HEK293 (cell line): Measurements from ENCODE around the gene DSTN.

Experiments used
- ELK4 ChIP-seq: IDR thresholded peaks from 2 replicates; pipeline ENCODE4 v1.6.1; 2011; ENCODE audit warnings: mild to moderate bottlenecking, low read depth, low read length, borderline replicate concordance
- KLF16 ChIP-seq: fragments of 450-650 bp; formaldehyde crosslinking; IDR thresholded peaks from 2 replicates; pipeline ENCODE4 v1.5.1; 2017; ENCODE audit warnings: missing biosample characterization, missing genetic modification characterization
- MZF1 ChIP-seq: fragments of 450-650 bp; formaldehyde crosslinking; IDR thresholded peaks from 2 replicates; pipeline ENCODE4 v1.5.1; 2017; ENCODE audit warnings: missing biosample characterization, missing genetic modification characterization, borderline replicate concordance
- SP3 ChIP-seq: fragments of 450-650 bp; formaldehyde crosslinking; IDR thresholded peaks from 2 replicates; pipeline ENCODE4 v1.5.1; 2016; ENCODE audit warnings: missing biosample characterization, missing genetic modification characterization
- YY1 ChIP-seq: fragments of 450-650 bp; formaldehyde crosslinking; IDR thresholded peaks from 2 replicates; pipeline ENCODE4 v1.5.1; 2018; ENCODE audit warnings: missing biosample characterization, missing genetic modification characterization
- YY2 ChIP-seq: fragments of 450-650 bp; formaldehyde crosslinking; IDR thresholded peaks from 2 replicates; pipeline ENCODE4 v1.5.1; 2016; ENCODE audit warnings: missing biosample characterization, missing genetic modification characterization
- ZBTB10 ChIP-seq: fragments of 450-650 bp; formaldehyde crosslinking; IDR thresholded peaks from 2 replicates; pipeline ENCODE4 v1.5.1; 2016; ENCODE audit warnings: missing biosample characterization, missing genetic modification characterization
- ZBTB48 ChIP-seq: fragments of 450-650 bp; formaldehyde crosslinking; IDR thresholded peaks from 2 replicates; pipeline ENCODE4 v1.5.1; 2016; ENCODE audit warnings: missing biosample characterization, missing genetic modification characterization
- ZBTB6 ChIP-seq: fragments of 450-650 bp; formaldehyde crosslinking; IDR thresholded peaks from 2 replicates; pipeline ENCODE4 v1.5.1; 2017; ENCODE audit warnings: missing biosample characterization, missing genetic modification characterization
- ZBTB8A ChIP-seq: fragments of 450-650 bp; formaldehyde crosslinking; IDR thresholded peaks from 2 replicates; pipeline ENCODE4 v1.5.1; 2016; ENCODE audit warnings: missing biosample characterization, missing genetic modification characterization
- ZFHX2 ChIP-seq: fragments of 450-650 bp; formaldehyde crosslinking; conservative IDR thresholded peaks from 2 replicates; pipeline ENCODE4 v1.5.1; 2016; ENCODE audit warnings: missing biosample characterization, missing genetic modification characterization
- ZFP37 ChIP-seq: fragments of 450-650 bp; formaldehyde crosslinking; IDR thresholded peaks from 2 replicates; pipeline ENCODE4 v1.5.1; 2016; ENCODE audit warnings: missing biosample characterization, missing genetic modification characterization
- ZNF138 ChIP-seq: fragments of 450-650 bp; formaldehyde crosslinking; IDR thresholded peaks from 2 replicates; pipeline ENCODE4 v1.5.1; 2016; ENCODE audit warnings: missing biosample characterization, missing genetic modification characterization, borderline replicate concordance
- ZNF146 ChIP-seq: fragments of 450-650 bp; formaldehyde crosslinking; IDR thresholded peaks from 2 replicates; pipeline ENCODE4 v1.5.1; 2016; ENCODE audit warnings: missing biosample characterization, missing genetic modification characterization
- ZNF221 ChIP-seq: fragments of 450-650 bp; formaldehyde crosslinking; IDR thresholded peaks from 2 replicates; pipeline ENCODE4 v1.5.1; 2017; ENCODE audit warnings: missing biosample characterization, missing genetic modification characterization, borderline replicate concordance
- ZNF223 ChIP-seq: fragments of 450-650 bp; formaldehyde crosslinking; IDR thresholded peaks from 2 replicates; pipeline ENCODE4 v1.5.1; 2016; ENCODE audit warnings: missing biosample characterization, missing genetic modification characterization
- ZNF341 ChIP-seq: fragments of 450-650 bp; formaldehyde crosslinking; IDR thresholded peaks from 2 replicates; pipeline ENCODE4; 2016; ENCODE audit warnings: low read depth, missing biosample characterization, missing genetic modification characterization
- ZNF354C ChIP-seq: fragments of 450-650 bp; formaldehyde crosslinking; IDR thresholded peaks from 2 replicates; pipeline ENCODE4 v1.5.1; 2016; ENCODE audit warnings: missing biosample characterization, missing genetic modification characterization, low read depth, borderline replicate concordance
- ZNF416 ChIP-seq: fragments of 450-650 bp; formaldehyde crosslinking; IDR thresholded peaks from 2 replicates; pipeline ENCODE4 v1.5.1; 2016; ENCODE audit warnings: missing biosample characterization, missing genetic modification characterization
- ZNF48 ChIP-seq: fragments of 450-650 bp; formaldehyde crosslinking; IDR thresholded peaks from 2 replicates; pipeline ENCODE4 v1.5.1; 2016; ENCODE audit warnings: missing biosample characterization, missing genetic modification characterization
- ZNF501 ChIP-seq: fragments of 450-650 bp; formaldehyde crosslinking; IDR thresholded peaks from 2 replicates; pipeline ENCODE4 v1.5.1; 2016; ENCODE audit warnings: missing biosample characterization, missing genetic modification characterization
- ZNF521 ChIP-seq: fragments of 450-650 bp; formaldehyde crosslinking; IDR thresholded peaks from 2 replicates; pipeline ENCODE4 v1.5.1; 2017; ENCODE audit warnings: missing biosample characterization, mild to moderate bottlenecking, missing genetic modification characterization
- ZNF558 ChIP-seq: fragments of 450-650 bp; formaldehyde crosslinking; IDR thresholded peaks from 2 replicates; pipeline ENCODE4 v1.5.1; 2016; ENCODE audit warnings: missing biosample characterization, missing genetic modification characterization
- ZNF596 ChIP-seq: fragments of 450-650 bp; IDR thresholded peaks from 2 replicates; pipeline ENCODE4 v1.5.0; 2018; ENCODE audit warnings: missing biosample characterization, mild to moderate bottlenecking, missing genetic modification characterization, moderate library complexity
- ZNF610 ChIP-seq: fragments of 450-650 bp; formaldehyde crosslinking; IDR thresholded peaks from 2 replicates; pipeline ENCODE4 v1.5.1; 2016; ENCODE audit warnings: missing biosample characterization, missing genetic modification characterization, borderline replicate concordance
- ZNF660 ChIP-seq: fragments of 450-650 bp; IDR thresholded peaks from 2 replicates; pipeline ENCODE4 v1.5.1; 2018; ENCODE audit warnings: missing biosample characterization, mild to moderate bottlenecking, missing genetic modification characterization
- ZNF664 ChIP-seq: fragments of 450-650 bp; formaldehyde crosslinking; IDR thresholded peaks from 2 replicates; pipeline ENCODE4 v1.5.1; 2016; ENCODE audit warnings: missing biosample characterization, missing genetic modification characterization
- ZNF792 ChIP-seq: fragments of 450-650 bp; formaldehyde crosslinking; IDR thresholded peaks from 2 replicates; pipeline ENCODE4 v1.5.1; 2016; ENCODE audit warnings: missing biosample characterization, missing genetic modification characterization
- ZNF837 ChIP-seq: fragments of 450-650 bp; formaldehyde crosslinking; IDR thresholded peaks from 2 replicates; pipeline ENCODE4 v1.5.1; 2016; ENCODE audit warnings: missing biosample characterization, missing genetic modification characterization
- ZSCAN23 ChIP-seq: fragments of 450-650 bp; formaldehyde crosslinking; IDR thresholded peaks from 2 replicates; pipeline ENCODE4 v1.5.1; 2016; ENCODE audit warnings: missing biosample characterization, missing genetic modification characterization
- ZXDB ChIP-seq: fragments of 450-650 bp; formaldehyde crosslinking; IDR thresholded peaks from 2 replicates; pipeline ENCODE4 v1.5.1; 2016; ENCODE audit warnings: missing biosample characterization, missing genetic modification characterization
- TF ChIP-seq, protein P1 (sequence below): fragments of 450-650 bp; formaldehyde crosslinking; IDR thresholded peaks from 2 replicates; pipeline ENCODE4 v1.5.1; 2017; ENCODE audit warnings: missing biosample characterization, mild to moderate bottlenecking, missing genetic modification characterization, moderate library complexity
- TF ChIP-seq, protein P2 (sequence below): fragments of 450-650 bp; formaldehyde crosslinking; IDR thresholded peaks from 2 replicates; pipeline ENCODE4 v1.5.1; 2016; ENCODE audit warnings: missing biosample characterization, missing genetic modification characterization

The DSTN gene

GRCh38 chr20:17530716-17531664 is 38.9 kb upstream of the DSTN start, which contains the start of gene BFSP1 (continued):
- TF ChIP-seq, protein P1, sequence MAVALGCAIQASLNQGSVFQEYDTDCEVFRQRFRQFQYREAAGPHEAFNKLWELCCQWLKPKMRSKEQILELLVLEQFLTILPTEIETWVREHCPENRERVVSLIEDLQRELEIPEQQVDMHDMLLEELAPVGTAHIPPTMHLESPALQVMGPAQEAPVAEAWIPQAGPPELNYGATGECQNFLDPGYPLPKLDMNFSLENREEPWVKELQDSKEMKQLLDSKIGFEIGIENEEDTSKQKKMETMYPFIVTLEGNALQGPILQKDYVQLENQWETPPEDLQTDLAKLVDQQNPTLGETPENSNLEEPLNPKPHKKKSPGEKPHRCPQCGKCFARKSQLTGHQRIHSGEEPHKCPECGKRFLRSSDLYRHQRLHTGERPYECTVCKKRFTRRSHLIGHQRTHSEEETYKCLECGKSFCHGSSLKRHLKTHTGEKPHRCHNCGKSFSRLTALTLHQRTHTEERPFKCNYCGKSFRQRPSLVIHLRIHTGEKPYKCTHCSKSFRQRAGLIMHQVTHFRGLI: peak; percentile 91
- TF ChIP-seq ZBTB48 (tag by site-specific recombination) (0 out of 2 replicates have a peak, but pooled peaks have one; percentile 35), ZNF660 (tag by site-specific recombination) (no peak), YY2 (tag by site-specific recombination) (no peak), ZNF596 (tag by site-specific recombination) (no peak), ZXDB (peak; percentile 20; the same call in 1 of the 2 replicates), ZNF146 (no peak), ZBTB8A (tag by site-specific recombination) (peak; percentile 51), ZNF521 (no peak), ZBTB10 (no peak), YY1 (no peak; the same call in 1 of the 2 replicates), ZNF341 (tag by site-specific recombination) (0 out of 2 replicates have a peak, but pooled peaks have one; percentile 20), ZNF558 (no peak), ZSCAN23 (tag by site-specific recombination) (no peak), KLF16 (no peak), ZBTB6 (tag by site-specific recombination) (peak; percentile 49; the same call in 1 of the 2 replicates), ZNF664 (tag by site-specific recombination) (no peak), ZFP37 (tag by site-specific recombination) (no peak), ZNF610 (tag by site-specific recombination) (no peak), SP3 (tag by site-specific recombination) (no peak), ZNF138 (no peak), ZNF837 (no peak), ZNF354C (tag by site-specific recombination) (no peak), ZNF416 (no peak), ZNF221 (no peak), ZNF792 (tag by site-specific recombination) (no peak), ZNF223 (tag by site-specific recombination) (no peak), ZNF48 (no peak), ELK4 (no peak), ZNF501 (no peak), MZF1 (tag by site-specific recombination) (no peak), ZFHX2 (tag by site-specific recombination) (peak; percentile 68; the same call in 1 of the 2 replicates)
- TF ChIP-seq, protein P2, sequence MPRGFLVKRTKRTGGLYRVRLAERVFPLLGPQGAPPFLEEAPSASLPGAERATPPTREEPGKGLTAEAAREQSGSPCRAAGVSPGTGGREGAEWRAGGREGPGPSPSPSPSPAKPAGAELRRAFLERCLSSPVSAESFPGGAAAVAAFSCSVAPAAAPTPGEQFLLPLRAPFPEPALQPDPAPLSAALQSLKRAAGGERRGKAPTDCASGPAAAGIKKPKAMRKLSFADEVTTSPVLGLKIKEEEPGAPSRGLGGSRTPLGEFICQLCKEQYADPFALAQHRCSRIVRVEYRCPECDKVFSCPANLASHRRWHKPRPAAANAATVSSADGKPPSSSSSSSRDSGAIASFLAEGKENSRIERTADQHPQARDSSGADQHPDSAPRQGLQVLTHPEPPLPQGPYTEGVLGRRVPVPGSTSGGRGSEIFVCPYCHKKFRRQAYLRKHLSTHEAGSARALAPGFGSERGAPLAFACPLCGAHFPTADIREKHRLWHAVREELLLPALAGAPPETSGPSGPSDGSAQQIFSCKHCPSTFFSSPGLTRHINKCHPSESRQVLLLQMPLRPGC (tag by site-specific recombination): peak; percentile 85
